Jurkat, Clone E6-1 (cell line): ENCODE results near the gene HSD17B11.
"Not testable (repeated sequence)": the region's sequence is repeated elsewhere in the genome, so short reads cannot be mapped to it uniquely, and the experiment has no call there.

Experiments
- DNase-seq: peaks from one replicate; pipeline ENCODE4 v3.0.0-alpha.2; 2011; ENCODE audit warnings: low read depth, low spot score
- H3K4me3 ChIP-seq: 2 replicates; pipeline ENCODE4 v1.5.1; 2011; ENCODE audit warnings: mild to moderate bottlenecking, low read length, control low read depth, moderate library complexity

The HSD17B11 gene

DNA sequence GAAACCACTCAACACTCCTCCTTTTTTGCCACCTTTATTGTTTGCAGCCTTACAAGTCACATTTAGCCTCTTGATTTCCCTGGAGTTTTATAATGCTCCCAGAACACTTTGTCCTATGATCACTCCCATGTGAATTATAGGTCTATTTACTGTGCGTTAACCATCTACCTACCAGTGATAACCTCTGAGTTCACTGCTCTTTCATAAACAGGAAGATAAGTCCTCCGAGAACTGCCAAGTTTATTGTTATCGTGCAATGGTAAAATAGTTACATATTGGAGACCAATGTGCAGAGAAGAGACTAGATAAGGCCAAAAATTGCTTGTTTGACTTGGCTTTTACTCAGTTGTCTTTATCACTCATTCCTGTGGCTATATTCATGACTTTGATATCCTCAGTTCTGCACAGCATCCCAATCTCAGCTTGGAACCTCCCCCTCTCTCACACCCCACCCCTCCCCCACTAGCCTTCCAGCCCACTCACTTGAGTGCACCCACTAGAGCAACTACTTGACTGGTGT, 18.5 kb upstream of the HSD17B11 start:
- DNase-seq, result no peak
- H3K4me3 ChIP-seq, result no peak overlapping the region

DNA sequence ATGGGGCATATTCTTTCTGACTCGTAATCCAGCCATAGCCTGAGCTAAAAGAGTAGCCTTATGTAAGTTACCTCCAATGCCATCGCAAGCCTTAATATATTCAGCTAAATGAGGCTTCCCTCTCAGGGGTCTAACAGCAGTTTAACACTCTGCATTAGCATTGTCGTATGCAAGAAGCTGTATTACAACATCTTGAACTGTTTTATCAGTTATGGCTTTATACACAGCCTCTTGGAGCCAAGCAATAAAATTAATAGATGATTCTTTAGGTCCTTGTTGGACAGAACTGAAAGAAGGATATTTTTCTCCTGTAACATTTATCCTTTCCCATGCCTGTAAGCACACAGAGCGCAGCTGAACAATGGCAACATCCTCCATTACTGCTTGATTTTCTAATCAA, 15.9 kb upstream of the HSD17B11 start:
- H3K4me3 ChIP-seq, DNase-seq: not testable (repeated sequence)

DNA sequence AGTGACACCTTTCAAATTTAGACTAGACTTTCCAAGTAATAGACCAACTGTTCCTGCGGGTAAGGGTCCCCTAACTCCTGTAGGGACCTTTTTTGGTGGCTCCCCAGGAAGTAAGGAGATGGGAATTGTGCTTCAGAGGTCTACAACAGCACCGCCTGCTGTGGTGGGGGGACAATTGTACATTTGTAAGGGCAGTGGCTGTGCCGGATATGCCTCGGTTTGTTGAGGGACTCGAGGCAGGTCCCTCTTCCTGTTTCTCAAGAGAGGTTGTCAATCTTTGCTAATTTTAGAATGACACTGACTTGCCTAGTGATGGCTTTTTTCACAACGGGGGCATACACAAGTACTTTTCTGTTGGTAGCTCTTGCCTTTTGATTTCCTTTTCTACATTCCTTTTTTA, 15.5 kb upstream of the HSD17B11 start:
- no peak overlapping the region for H3K4me3 ChIP-seq
- DNase-seq, result no peak

DNA sequence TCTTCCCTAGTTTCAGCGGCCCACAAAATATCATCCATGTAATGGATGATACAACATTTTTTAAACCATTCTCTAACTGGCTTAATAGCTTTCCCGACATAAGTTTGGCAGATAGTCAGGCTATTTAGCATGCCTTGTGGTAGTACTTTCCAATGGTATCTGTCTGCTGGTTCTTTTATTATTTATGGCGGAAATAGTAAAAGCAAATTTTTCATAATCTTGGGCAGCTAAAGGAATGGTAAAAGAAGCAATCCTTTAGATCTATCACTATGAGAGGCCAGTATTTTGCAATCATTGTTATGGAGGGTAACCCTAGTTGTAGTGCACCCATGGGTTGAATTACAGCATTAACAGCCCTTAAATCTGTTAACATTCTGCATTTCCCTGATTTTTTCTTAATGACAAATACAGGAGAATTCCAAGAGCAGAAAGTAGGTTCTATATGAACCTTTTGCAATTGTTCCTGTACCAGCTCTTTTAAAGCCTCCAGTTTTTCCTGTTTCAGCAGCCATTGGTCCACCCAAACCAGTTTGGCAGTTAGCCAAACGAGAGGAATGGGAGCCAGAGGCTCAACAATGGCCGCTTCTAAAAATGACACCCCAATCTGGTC, 14.3 kb upstream of the HSD17B11 start:
- H3K4me3 ChIP-seq, result no peak overlapping the region
- no peak for DNase-seq

DNA sequence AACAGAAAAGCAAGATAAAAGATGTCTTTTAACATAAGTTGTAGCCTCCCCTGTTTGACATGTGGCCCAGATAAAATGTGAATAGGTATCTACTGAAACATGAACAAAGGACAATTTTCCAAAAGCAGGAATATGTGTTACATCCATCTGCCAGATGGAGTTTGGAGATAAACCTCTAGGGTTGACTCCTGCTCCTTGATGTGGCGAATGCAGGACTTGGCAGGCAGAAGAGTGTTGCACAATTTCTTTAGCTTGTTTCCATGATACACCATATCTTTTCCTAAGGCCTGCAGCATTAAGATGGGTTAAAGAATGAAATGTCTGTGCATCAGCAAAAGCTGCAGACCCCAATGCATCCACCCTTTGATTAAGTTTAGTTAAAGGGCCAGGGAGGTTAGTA, 12.7 kb upstream of the HSD17B11 start:
- not testable (repeated sequence) for H3K4me3 ChIP-seq, DNase-seq

DNA sequence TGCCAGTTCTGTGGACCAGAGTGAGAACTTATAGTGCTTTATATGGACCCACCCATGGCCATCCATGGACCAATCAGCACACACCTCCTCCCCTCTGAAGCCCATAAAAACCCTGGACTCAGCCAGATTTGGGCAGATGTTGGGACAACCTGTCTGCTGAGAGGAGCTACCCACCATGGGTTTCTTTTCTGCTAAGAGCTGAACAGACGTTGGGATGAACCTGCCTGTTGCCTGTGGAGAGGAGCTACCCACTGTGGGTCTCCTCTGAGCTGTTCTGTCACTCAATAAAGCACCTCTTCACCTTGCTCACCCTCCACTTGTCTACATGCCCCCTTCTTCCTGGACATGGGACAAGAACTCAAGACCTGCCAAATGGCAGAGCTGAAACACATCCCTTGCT, 9.0 kb upstream of the HSD17B11 start:
- no peak overlapping the region for H3K4me3 ChIP-seq
- DNase-seq, result no peak

DNA sequence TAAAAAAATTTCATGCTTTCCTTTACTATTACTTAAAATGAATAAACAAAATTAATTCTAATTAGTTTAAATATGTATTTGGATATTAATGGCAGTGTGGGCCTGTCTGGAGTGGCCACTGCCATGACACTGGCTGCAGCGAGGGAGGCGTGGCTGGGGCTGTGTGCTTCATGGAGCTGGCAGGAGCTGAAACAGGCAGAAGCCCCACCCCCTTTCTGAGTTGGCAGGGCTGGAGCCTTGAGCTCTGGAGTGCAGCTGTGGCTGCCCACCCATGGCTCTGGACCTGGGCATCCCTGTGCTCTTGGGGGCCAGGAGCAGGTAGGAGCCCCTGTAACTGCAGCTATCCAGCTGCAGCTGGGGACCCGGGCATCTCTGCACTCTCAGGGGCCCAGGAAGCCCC, 8.2 kb upstream of the HSD17B11 start:
- H3K4me3 ChIP-seq, result no peak overlapping the region
- DNase-seq, result no peak

DNA sequence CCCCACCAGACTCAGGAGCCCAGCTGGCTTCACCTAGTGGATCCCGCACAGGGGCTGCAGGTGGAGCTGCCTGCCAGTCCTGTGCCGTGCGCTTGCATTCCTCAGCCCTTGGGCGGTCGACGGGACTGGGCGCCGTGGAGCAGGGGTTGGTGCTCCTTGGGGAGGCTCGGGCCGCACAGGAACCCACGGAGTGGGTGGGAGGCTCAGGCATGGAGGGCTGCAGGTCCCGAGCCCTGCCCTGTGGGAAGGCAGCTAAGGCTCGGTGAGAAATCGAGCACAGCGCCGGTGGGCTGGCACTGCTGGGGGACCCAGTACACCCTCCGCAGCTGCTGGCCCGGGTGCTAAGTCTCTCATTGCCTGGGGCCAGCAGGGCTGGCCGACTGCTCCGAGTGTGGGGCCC, 4.9 kb upstream of the HSD17B11 start:
- not testable (repeated sequence) for DNase-seq, H3K4me3 ChIP-seq

DNA sequence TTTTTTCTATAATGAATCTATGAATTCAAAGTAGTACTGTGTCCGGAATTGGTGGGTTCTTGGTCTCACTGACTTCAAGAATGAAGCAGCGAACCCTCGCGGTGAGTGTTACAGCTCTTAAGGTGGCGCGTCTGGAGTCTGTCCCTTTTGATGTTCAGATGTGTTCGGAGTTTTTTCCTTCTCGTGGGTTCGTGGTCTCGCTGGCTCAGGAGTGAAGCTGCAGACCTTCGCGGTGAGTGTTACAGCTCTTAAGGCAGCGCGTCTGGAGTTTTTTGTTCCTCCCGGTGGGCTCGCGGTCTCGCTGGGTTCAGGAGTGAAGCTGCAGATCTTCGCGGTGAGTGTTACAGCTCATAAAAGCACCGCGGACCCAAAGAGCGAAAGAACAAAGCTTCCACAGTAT, 4.1 kb upstream of the HSD17B11 start:
- DNase-seq, H3K4me3 ChIP-seq: not testable (repeated sequence)

DNA sequence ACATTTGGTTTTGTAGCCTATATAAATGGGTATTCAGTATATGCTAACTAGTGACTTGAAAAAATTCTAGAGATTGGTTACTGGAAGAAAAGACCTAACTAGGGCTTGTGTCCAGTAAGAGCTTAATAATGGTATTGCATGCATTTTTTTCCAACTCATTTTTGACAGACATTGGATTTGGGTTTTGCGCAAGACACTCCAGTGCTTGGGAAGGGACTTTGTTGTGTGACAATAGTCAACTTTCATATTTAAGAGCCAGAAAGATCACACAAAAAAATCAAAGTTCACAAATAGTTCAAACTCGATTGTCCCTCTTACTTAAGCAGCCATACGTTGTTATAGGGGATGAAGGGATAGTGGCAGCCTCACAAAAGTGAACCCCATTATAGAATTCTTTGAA, 1.2 kb upstream of the HSD17B11 start:
- H3K4me3 ChIP-seq, result no peak overlapping the region
- DNase-seq, result no peak

DNA sequence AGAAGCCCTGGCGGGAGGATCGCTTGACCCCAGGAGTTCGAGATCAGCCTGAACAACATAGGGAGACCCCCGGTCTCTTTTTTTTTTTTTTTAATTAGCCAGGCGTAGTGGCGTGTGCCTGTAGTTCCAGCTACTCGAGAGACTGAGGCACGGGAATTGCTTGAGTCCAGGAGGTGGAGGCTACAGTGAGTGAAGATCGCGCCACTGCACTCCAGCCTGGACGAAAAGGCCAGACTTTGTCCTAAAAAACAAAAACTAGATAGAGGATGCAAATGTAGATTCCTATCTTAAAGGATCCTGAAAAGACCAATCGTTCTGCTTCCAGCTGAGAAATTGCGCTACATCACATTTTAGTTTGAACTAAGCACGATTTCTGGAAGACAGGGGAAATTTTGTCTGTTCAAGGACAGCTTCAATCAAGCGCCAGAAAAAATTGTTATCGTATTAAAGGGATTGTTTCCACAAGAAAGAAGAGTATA, 627 bp upstream of the HSD17B11 start:
- no peak for DNase-seq
- H3K4me3 ChIP-seq, result peak overlapping the region; percentile 67

DNA sequence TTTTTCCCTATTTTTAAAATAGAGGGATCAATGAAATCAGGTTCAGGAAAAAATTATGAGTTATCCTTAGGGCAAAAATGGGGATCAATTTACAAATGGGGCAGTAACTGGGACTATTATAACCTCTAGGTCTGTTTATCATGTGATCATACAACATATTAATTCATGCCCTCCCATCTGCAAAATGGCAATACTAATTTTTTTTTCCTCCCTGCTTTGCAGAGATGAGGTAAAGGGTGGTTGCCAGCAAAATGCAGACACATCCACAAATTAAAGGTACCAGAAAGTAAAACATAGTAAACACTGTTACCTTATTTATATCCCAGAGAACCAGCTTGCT, 467 bp downstream of the HSD17B11 start:
- no peak for DNase-seq
- peak overlapping the region; percentile 67 for H3K4me3 ChIP-seq

DNA sequence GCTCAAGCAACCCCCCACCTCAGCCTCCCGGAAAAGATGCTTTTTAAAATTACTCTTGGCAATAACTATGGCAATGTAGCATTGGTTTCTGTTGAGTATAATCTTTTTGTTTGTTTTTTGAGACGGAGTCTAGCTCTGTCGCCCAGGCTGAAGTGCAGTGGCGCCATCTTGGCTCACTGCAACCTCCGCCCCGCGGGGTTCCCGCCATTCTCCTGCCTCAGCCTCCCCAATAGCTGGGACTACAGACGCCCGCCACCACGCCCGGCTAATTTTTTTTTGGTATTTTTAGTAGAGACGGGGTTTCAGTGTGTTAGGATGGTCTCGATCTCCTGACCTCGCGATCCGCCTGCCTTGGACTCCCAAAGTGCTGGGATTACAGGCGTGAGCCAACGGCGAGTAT, 933 bp downstream of the HSD17B11 start:
- DNase-seq, result not testable (repeated sequence)

DNA sequence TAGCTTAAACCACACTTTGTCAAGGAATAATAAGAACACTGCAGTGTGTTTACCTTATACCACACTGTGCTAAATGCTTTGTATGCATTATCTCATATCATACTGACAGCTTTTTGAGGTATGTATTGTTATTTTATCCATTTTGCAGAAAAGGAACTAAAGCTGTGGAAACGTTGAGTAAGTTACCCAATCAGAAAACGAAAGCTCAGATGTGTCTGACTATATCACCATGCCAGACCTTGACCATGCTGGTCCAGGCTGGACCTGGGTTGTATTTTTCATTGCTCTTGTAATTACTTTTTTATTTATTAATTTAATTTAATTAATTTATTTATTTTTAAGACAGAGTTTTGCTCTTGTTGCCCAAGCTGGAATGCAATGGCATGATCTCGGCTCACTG, 2.1 kb downstream of the HSD17B11 start:
- DNase-seq, result no peak
- H3K4me3 ChIP-seq, result no peak overlapping the region

More for the DNA sequence above, 933 bp downstream of the HSD17B11 start:
- peak overlapping the region; percentile 67 for H3K4me3 ChIP-seq

DNA sequence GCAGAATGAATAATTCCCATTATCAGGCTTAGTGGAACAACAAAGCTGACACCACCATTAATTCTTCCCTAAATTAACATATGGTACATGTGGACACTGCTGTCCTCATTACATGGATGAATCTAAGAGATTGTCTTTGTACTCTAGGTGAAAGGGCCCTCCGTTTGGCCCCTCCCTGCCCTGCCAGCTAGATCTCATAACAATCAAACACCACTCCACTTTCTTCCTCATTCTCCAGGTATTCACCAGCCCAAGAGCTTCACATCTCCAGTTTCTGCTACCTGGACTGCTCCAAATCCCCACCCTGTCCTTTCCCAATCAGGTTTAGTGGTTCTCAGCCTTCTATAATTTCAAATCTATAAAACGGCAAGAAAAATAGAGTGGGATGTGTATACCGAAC, 3.8 kb downstream of the HSD17B11 start:
- no peak overlapping the region for H3K4me3 ChIP-seq
- DNase-seq, result no peak

DNA sequence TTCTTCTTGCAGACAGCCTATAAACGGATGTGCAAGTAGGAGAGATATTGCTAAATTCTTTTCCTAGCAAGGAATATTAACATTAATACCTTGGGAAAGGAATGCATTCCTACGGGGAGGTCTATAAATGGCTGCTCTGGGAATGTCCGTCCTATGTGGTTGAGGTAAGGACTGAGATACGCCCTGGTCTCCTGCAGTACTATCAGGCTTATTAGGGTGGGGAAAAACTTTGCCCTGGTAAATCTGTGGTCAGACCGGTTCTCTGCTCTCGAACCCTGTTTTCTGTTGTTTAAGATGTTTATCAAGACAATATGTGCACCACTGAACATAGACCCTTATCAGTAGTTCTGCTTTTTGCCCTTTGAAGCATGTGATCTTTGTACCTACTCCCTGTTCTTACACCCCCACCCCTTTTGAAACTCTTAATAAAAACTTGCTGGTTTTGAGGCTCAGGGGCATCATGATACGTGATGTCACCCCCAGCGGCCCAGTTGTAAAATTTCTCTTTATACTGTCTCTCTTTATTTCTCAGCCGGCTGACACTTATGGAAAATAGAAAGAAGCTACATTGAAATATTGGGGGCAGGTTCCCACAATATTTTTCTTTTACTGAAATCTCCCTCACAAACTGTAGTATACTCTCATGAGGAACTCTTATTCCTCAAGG, 6.4 kb downstream of the HSD17B11 start:
- H3K4me3 ChIP-seq, DNase-seq: not testable (repeated sequence)

DNA sequence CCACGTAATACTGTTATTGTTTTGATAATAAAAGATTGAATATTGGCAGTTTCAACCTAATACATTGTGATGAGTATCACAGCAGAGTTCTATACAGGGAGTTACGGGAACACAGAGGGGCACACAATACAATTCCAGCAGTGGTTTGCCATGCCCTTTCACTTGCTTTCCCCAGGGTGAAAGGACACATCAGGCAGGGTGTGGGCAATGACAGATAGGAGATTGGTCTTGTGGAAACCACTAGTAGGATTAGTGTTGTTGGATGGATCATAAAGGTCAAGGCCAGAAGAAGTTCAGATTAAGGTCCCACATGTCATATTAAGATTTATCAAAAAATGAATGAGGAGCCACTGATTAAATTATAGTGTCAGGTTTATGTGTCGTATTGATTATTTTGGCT, 8.1 kb downstream of the HSD17B11 start:
- no peak overlapping the region for H3K4me3 ChIP-seq
- DNase-seq, result no peak

DNA sequence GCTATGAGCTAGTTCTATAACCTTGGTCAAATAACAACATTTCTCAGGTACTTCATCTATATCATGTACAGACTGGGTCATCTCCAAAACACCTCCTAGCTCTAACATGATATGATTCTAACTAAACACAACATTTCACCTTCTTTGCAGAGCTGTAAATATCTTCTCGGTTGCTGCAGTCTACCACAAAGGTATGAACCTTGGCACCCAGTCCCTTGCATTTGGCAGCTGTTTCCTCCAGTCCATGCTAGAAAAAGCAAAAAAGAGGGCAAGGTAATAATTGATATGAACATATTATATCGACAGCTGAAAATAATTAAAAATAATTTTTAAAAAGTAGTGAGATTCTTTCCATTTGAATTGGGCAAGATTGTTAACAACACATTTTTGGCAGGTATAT, 8.9 kb downstream of the HSD17B11 start:
- no peak overlapping the region for H3K4me3 ChIP-seq
- DNase-seq, result no peak

DNA sequence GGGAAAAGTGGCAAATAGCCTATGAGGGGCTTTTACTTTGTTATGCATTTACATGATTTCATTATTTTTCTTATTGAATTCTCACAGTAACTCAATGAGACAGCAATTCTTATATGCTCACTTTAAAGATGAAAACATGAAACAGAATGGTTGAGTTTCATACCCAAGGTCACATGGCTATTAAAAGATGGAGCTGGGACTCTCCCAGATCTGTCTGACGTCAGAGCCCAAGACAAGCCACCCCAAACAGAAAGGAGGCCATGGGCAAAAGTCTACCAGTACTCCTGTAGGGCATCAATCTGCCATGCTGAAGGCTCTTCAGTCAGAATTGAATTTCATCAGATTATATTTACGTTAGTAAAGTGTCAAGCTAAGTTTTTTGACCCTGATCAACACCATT, 13.2 kb downstream of the HSD17B11 start:
- DNase-seq, result no peak
- H3K4me3 ChIP-seq, result no peak overlapping the region

DNA sequence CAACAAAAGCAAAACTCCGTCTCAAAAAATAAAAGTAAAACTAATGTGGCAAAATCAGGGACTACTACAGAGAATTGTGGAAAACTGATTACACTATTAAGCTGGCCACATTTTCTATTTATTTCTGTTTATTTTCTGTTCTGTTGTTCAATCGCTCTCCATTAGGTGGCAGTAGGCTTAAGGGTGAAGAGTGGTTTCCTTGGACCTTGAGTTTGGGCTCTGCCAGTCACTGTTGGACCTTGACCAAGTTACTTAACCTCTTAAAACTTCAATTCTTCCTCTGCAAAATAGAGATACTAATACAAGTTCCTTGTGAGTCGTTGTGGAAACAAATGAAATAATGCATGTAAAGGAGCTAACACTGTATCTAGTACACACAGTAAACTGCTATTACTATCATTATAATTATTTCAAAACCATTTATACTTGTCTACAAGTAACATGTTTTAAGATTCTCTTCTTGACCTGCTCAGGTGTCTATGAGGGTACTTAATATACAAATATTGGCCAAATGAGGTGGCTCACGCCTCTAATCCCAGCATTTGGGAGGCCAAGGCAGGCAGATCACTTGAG, 15.2 kb downstream of the HSD17B11 start:
- no peak for DNase-seq
- no peak overlapping the region for H3K4me3 ChIP-seq

DNA sequence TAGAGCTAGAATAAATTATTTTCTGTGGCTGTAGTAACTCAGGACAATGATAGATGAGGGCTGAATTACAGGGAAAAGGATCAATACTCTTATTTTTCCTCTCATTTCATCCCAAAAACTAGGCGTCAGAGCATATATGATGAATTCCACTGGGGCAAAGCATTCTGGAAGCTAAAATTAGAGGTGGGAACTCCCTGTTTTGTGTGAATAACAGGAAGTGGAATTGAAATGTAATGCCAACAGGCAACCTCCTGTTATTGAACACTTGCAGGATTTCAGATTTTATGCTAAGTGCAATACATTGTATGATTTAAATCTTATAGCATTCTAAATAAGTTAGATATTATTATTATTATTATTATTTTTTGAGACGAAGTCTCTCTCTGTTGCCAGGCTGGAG, 20.9 kb downstream of the HSD17B11 start:
- H3K4me3 ChIP-seq, result no peak overlapping the region
- DNase-seq, result no peak
